A549 (cell line): ENCODE data around the gene IGFL2. TPM values are rescaled to one million over a fixed set of nuclear protein-coding genes. Genes with fewer than 3 reads are reported as not detected.
A peak's percentile ranks its signal among the peaks of the same experiment; 100 is the strongest.
"Not testable (repeated sequence)": the region's sequence is repeated elsewhere in the genome, so short reads cannot be mapped to it uniquely, and the experiment has no call there.

Experiments used
- ATAC-seq, 2 experiments: fragments of 200-7000 bp in 1 of 2; fragments of >200 bp in 1 of 2; cut with Nextera tagmentation in 1 of 2; cut with Tn5 transposase in 1 of 2; 3 replicates each; pipeline versions ENCODE4 v1.8.0 to v1.9.1; 2018 to 2020; ENCODE audit warnings: mild to moderate bottlenecking in 1 of 2, moderate library complexity in 1 of 2
- CTCF ChIA-PET: fragments of 300-600 bp; sonication (Branson Sonifier 250); formaldehyde crosslinking; extraction: SDS; loops from one replicate; lab custom pipeline; 2021; ENCODE audit warnings: antibody characterized with exemption, inconsistent platforms; lab: Yijun Ruan, JAX
- POLR2A ChIA-PET: fragments of 350-600 bp; formaldehyde crosslinking; extraction: SDS; loops from one replicate; lab custom pipeline; 2021; ENCODE audit warnings: antibody characterized with exemption, inconsistent platforms; lab: Yijun Ruan, JAX
- DNase-seq, 2 experiments: peaks; one replicate each; pipeline versions ENCODE4 v3.0.0 to v3.0.0-alpha.2; 2011 to 2016; ENCODE audit warnings: low read depth in 1 of 2, low spot score in 1 of 2
- FAIRE-seq: peaks from 2 replicates; lab custom pipeline; 2011; peaks lifted over from hg19 to GRCh38; lab: Jason Lieb, UNC
- H3K27ac ChIP-seq, 2 experiments: fragments of >200 bp; sonication (Bioruptor Twin); formaldehyde crosslinking; 3 replicates each; pipeline ENCODE4 v1.5.1; 2016 to 2017
- H3K4me1 ChIP-seq: fragments of >200 bp; sonication (Bioruptor Twin); formaldehyde crosslinking; 3 replicates; pipeline ENCODE4 v1.6.1; 2016
- H3K4me2 ChIP-seq: fragments of >200 bp; sonication (Bioruptor Twin); formaldehyde crosslinking; 3 replicates; pipeline ENCODE4 v1.6.1; 2016
- H3K4me3 ChIP-seq: fragments of >200 bp; sonication (Bioruptor Twin); formaldehyde crosslinking; 3 replicates; pipeline ENCODE4 v1.5.1; 2016
- H3K9me3 ChIP-seq: fragments of >200 bp; sonication (Bioruptor Twin); formaldehyde crosslinking; 3 replicates; pipeline ENCODE4 v1.6.1; 2016
- CBX8 ChIP-seq: fragments of 200-600 bp; sonication (generic); IDR thresholded peaks from 2 replicates; pipeline ENCODE4 v1.6.1; 2016
- CEBPB ChIP-seq, 2 experiments: fragments of >200 bp in 1 of 2; sonication (Bioruptor Twin) in 1 of 2; formaldehyde crosslinking in 1 of 2; IDR thresholded peaks; 2 replicates each; pipeline ENCODE4 v1.6.1; 2012 to 2016
- EHF ChIP-seq: fragments of 250-450 bp; sonication (Bioruptor Pico); IDR thresholded peaks from 2 replicates; pipeline ENCODE4 v1.5.0; 2020; ENCODE audit warnings: mild to moderate bottlenecking
- EHMT2 ChIP-seq: fragments of 200-600 bp; sonication (generic); IDR thresholded peaks from 2 replicates; pipeline ENCODE4 v1.6.1; 2016; ENCODE audit warnings: antibody characterized with exemption, low read depth, mild to moderate bottlenecking, moderate library complexity
- EP300 ChIP-seq, 2 experiments: fragments of >200 bp; sonication (Bioruptor Twin); formaldehyde crosslinking; IDR thresholded peaks; 2 replicates in 1 of 2; 3 replicates in 1 of 2; pipeline ENCODE4 v1.6.1; 2016 to 2017
- FOSB ChIP-seq: fragments of 250-450 bp; sonication (Bioruptor Pico); IDR thresholded peaks from 2 replicates; pipeline ENCODE4 v1.5.0; 2020; ENCODE audit warnings: mild to moderate bottlenecking, moderate library complexity
- HOXB5 ChIP-seq: fragments of 250-450 bp; sonication (Bioruptor Pico); IDR thresholded peaks from 2 replicates; pipeline ENCODE4 v1.5.0; 2020; ENCODE audit warnings: mild to moderate bottlenecking, moderate library complexity
- JUN ChIP-seq, 2 experiments: fragments of >200 bp; sonication (Bioruptor Twin); formaldehyde crosslinking; IDR thresholded peaks; 2 replicates in 1 of 2; 3 replicates in 1 of 2; pipeline ENCODE4 v1.6.1; 2016 to 2017
- JUNB ChIP-seq: fragments of >200 bp; sonication (Bioruptor Twin); formaldehyde crosslinking; IDR thresholded peaks from 2 replicates; pipeline ENCODE4 v1.6.1; 2016
- KDM1A ChIP-seq: fragments of 200-600 bp; sonication (generic); IDR thresholded peaks from 2 replicates; pipeline ENCODE4 v1.6.1; 2016; ENCODE audit warnings: low read depth, mild to moderate bottlenecking
- KDM5A ChIP-seq: fragments of 200-600 bp; sonication (generic); IDR thresholded peaks from 2 replicates; pipeline ENCODE4 v1.6.1; 2016; ENCODE audit warnings: antibody characterized with exemption, mild to moderate bottlenecking
- MYC ChIP-seq: IDR thresholded peaks from 2 replicates; pipeline ENCODE4 v1.6.1; 2012; ENCODE audit warnings: mild to moderate bottlenecking, inconsistent platforms, low read length, improper control_type of control experiment, borderline replicate concordance
- PHF8 ChIP-seq: fragments of 200-600 bp; sonication (generic); IDR thresholded peaks from 2 replicates; pipeline ENCODE4 v1.6.1; 2016; ENCODE audit warnings: low read depth, mild to moderate bottlenecking, antibody characterized with exemption, moderate library complexity, borderline replicate concordance
- RARB ChIP-seq: fragments of 250-450 bp; sonication (Bioruptor Pico); IDR thresholded peaks from 2 replicates; pipeline ENCODE4 v1.8.0; 2021; ENCODE audit warnings: mild to moderate bottlenecking, moderate library complexity
- RCOR1 ChIP-seq: fragments of 150-350 bp; IDR thresholded peaks from 2 replicates; pipeline ENCODE4 v1.6.1; 2014; ENCODE audit warnings: antibody characterized with exemption, low read length, low read depth
- ZC3H11A ChIP-seq: fragments of 450-650 bp; IDR thresholded peaks from 2 replicates; pipeline ENCODE4 v1.6.1; 2014; ENCODE audit warnings: antibody characterized with exemption, mild to moderate bottlenecking
- ZSCAN20 ChIP-seq: fragments of 250-450 bp; sonication (Bioruptor Pico); IDR thresholded peaks from 2 replicates; pipeline ENCODE4 v1.8.0; 2022; ENCODE audit warnings: mild to moderate bottlenecking, moderate library complexity
- WGBS: methylation state at CpG from one replicate; pipeline ENCODE4 v1.1.6; 2017; ENCODE audit errors: missing lambda C conversion rate; 5-methylcytosine and 5-hydroxymethylcytosine counted together
- polyA plus RNA-seq, 4 experiments: library from polyadenylated mRNA; depleted of rRNA in 3 of 4; stranded (reverse); fragments of >200 nt; fragmentation: RNase III in 1 of 4; extraction: RNeasy Plus Mini Kit Qiagen cat#74134 plus additional on column Dnase treatment in 1 of 4; gene quantifications; 2 replicates in 3 of 4; 3 replicates in 1 of 4; pipeline ENCODE4 v1.2.3, GENCODE V29; 2011 to 2017
- TF ChIP-seq, protein P1 (sequence below): IDR thresholded peaks from 2 replicates; pipeline ENCODE4 v1.6.1; 2012
- TF ChIP-seq, protein P2 (sequence below): fragments of >200 bp; sonication (Bioruptor Twin); formaldehyde crosslinking; IDR thresholded peaks from 3 replicates; pipeline ENCODE4 v1.6.1; 2016
- TF ChIP-seq, protein P3 (sequence below): fragments of 450-650 bp; IDR thresholded peaks from 2 replicates; pipeline ENCODE4 v1.6.1; 2014; ENCODE audit warnings: antibody characterized with exemption

Gene IGFL2
- polyA plus RNA-seq, 2 of the 4 experiments (the other 2 are of a cell fraction) = 0.78 to 1.1 TPM

DNA sequence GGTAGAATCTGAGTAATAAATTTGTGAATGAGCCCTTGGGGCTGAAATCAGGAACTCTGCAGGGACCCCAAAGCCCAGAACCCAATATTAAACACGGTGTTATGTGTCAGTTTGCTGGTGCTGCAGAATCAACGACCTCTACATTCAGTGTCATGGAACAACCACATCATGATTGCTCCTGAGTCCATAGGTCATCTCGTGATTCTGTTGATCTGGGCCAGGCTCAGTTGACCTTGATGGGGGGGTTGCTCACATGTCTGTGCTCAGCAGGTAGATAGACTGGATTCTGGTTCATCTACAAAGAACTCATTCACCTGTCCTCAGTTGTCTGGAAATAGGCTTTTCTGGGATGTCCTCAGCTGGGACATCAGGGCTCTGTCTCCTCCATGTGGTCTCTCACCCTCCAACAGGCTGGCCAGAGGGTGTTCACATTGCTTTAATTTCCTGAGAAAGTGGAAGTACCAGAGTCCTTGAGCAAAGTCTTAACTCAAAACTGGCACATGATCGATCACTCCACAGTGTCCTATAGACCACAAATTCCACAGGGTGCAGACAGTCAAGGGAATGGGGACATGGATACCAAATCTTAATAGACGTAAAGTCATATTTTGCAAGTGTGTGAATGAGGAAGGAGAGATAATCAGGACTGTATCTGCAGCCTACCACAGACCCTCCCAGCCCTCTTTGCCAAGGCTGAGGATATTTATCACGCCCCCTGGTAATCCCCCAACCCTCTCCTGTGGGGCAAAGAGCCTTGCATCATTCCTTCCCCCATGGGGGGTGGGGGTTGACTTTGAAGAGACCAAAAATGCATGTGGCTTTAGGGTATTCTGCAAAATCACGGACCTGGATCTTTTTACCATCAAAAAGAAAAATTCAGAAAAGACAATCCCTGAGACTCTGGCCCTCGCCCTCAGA, 42.2 kb downstream of the IGFL2 start:
- Histone ChIP-seq H3K4me3 (no peak overlapping the region), H3K27ac (peak overlapping the region; percentile 60 to 64; a peak in 5 of 6 replicates), H3K4me1 (peaks cover 71% of the 10 kb centered on the region)
- 0 out of 6 replicates have a peak, but pooled peaks of 1 of the 2 experiments have one; percentile 0 for ATAC-seq
- POLR2A ChIA-PET = interaction anchor here (1.0 kb wide), 1 partner anchor 107 kb away, joined by 3 read pairs; no protein-coding TSS in a partner anchor
- WGBS = 62% methylated on average over 8 of the region's 8 CpGs
- TF ChIP-seq JUNB = no peak
- 0 out of 5 replicates have a peak, but pooled peaks of 1 of the 2 experiments have one; percentile 4 for TF ChIP-seq EP300 (IDR thresholded peaks at IDR 0.05)
- TF ChIP-seq, all 56 proteins: peak for 1
- Histone ChIP-seq H3K9me3 (no peaks in the 10 kb centered on the region), H3K4me2 (no peak overlapping the region)
- CTCF ChIA-PET = interaction anchor here (0.6 to 14.6 kb wide), 50 partner anchors 10 to 324 kb away, joined by 3 to 390 read pairs (median 5); partner anchors contain the start of genes IGFL2 and IGFL3
- DNase-seq (no peak), FAIRE-seq (peak; percentile 13)

DNA sequence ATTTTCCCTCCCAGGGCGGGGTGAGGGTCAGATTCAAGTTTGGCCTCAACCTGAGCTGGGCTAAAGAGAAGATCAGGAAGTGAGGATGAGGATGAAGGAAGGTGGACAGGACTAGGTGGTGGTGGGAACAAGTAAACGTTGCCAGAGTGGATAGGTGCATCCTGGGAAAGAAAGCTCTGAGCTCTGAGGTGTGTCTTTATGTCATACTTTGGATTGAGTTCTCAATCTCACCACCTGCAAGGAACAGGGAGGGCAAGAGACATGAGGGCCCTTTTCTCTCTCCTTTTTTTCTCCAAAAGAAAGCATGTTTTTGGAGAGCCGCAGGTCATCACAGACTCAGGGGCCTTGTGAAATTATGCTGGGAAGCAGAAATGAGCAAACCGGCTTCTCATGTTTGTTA, 43.3 kb downstream of the IGFL2 start:
- POLR2A ChIA-PET = no interaction called here
- DNase-seq (no peak), FAIRE-seq (no peak), ATAC-seq (no peak)
- Histone ChIP-seq H3K9me3 (no peaks in the 10 kb centered on the region), H3K4me2 (peak overlapping the region; percentile 74; the same call in 1 of the 3 replicates), H3K4me1 (peaks cover 79% of the 10 kb centered on the region), H3K27ac (peak overlapping the region; percentile 60 to 64), H3K4me3 (no peak overlapping the region)
- CTCF ChIA-PET = interaction anchor here (0.6 to 14.6 kb wide), 14 partner anchors 9 to 422 kb away, joined by 3 to 390 read pairs (median 4); partner anchors contain the start of genes IGFL3 and SIX5
- 75% methylated on average over 4 of the region's 4 CpGs for WGBS
- peak; percentile 51; the same call in 1 of the 2 replicates for TF ChIP-seq EHF
- TF ChIP-seq EHMT2 = no peak
- TF ChIP-seq PHF8 = no peak
- no peak for TF ChIP-seq HOXB5

DNA sequence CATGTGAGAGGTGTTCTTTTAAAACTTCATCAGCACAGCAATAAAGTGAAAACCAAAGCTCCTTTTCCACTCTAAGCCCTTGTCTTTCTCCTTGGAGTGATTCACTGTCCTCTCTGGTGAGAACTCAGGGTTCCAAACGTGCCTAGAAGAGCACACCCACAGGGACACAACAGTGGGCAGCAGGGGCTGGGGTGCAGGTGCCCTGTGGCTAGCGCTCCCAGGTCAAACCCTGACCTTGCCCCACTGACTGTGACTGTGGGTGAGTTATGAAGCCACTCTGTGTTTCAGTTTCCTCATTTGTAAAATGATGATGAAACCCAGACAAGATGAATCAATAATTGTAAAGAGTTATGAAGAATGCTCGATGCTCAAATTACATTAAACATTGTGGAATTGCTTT, 43.9 kb downstream of the IGFL2 start:
- POLR2A ChIA-PET = no interaction called here
- TF ChIP-seq ZC3H11A (no peak), CEBPB (IDR thresholded peaks at IDR 0.05) (peak in 1 of 2 experiments; percentile 39; a peak in 1 of 4 replicates)
- FAIRE-seq (peak; percentile 36), DNase-seq (no peak), ATAC-seq (no peak)
- peak overlapping the region; percentile 74; the same call in 2 of the 3 replicates for H3K4me2 ChIP-seq
- WGBS = 49% methylated on average over 3 of the region's 3 CpGs
- H3K4me3 ChIP-seq = no peak overlapping the region
- peak overlapping the region; percentile 64 to 83 for H3K27ac ChIP-seq
- H3K4me1 ChIP-seq = peaks cover 85% of the 10 kb centered on the region
- CTCF ChIA-PET = interaction anchor here (0.6 to 14.6 kb wide), 12 partner anchors 9 to 422 kb away, joined by 3 to 390 read pairs (median 4); partner anchors contain the start of gene SIX5
- no peaks in the 10 kb centered on the region for H3K9me3 ChIP-seq

DNA sequence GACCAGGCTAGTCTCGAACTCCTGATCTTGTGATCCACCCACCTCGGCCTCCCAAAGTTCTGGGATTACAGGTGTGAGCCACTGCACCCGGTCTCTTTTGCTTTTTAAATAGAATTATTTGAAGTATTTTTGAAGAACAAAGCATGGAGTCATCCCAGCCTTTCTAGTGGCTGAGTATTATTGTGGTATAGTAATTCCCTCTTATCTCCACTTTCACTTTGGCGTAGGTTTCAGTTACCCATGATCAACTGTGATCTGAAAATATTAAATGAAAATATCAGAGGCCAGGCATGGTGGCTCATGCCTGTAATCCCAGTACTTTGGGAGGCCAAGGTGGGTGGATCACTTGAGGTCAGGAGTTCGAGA, 44.6 kb downstream of the IGFL2 start:
- Histone ChIP-seq H3K27ac (peak overlapping the region; percentile 64 to 83), H3K4me2 (peak overlapping the region; percentile 74), H3K4me1 (peaks cover 92% of the 10 kb centered on the region)
- ATAC-seq, FAIRE-seq, DNase-seq, H3K9me3 ChIP-seq, H3K4me3 ChIP-seq: not testable (repeated sequence)
- ChIA-PET POLR2A (interaction anchor here (1.6 kb wide), 1 partner anchor 11 kb away, joined by 4 read pairs; no protein-coding TSS in a partner anchor), CTCF (interaction anchor here (0.6 to 14.6 kb wide), 8 partner anchors 15 to 583 kb away, joined by 3 to 390 read pairs (median 37); no protein-coding TSS in a partner anchor)
- whole genome bisulfite sequencing = 75% methylated on average over 5 of the region's 5 CpGs
- TF ChIP-seq ZC3H11A = peak; percentile 2; the same call in 1 of the 2 replicates

DNA sequence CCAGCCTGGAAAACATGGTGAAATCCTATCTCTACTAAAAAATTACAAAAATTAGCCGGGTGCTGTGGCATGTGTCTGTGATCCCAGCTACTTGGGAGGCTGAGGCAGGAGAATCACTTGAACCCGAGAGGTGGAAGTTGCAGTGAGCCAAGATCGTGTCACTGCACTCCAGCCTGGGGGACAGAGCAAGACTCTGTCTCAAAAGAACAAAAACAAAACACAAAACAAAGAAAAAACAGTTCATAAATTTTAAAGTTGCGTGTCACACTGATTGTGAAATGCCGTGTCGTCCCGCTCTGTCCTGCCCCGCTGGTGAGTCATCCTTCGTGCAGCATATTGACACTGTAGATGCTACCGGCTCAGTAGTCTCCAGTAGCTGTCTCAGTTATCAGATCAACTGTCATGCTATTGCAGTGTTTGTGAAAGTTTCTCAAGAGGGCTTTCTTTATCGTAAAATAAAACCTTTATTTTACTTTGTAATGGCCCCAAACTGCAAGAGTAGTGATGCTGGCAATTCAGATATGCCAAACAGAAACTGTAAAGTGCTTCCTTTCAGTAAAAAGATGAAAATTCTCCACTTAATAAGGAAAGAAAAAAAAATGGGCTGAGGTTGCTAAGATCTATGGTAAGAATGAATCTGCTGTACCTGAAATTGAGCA, 45.1 kb downstream of the IGFL2 start:
- Histone ChIP-seq H3K4me3 (no peak overlapping the region), H3K27ac (peak overlapping the region; percentile 64 to 83), H3K9me3 (no peaks in the 10 kb centered on the region), H3K4me2 (peak overlapping the region; percentile 74), H3K4me1 (peaks cover 95% of the 10 kb centered on the region)
- ChIA-PET CTCF (interaction anchor here (0.6 to 14.6 kb wide), 15 partner anchors 9 to 583 kb away, joined by 3 to 390 read pairs (median 5); no protein-coding TSS in a partner anchor), POLR2A (interaction anchor here (0.6 to 1.6 kb wide), 3 partner anchors 11 to 1009 kb away, joined by 4 to 6 read pairs (median 4); no protein-coding TSS in a partner anchor)
- WGBS = 1% methylated on average over 11 of the region's 11 CpGs
- ATAC-seq (peak; percentile 37 to 76; a peak in 4 of 6 replicates), FAIRE-seq (peak; percentile 88), DNase-seq (peak; percentile 84 to 91)
- TF ChIP-seq ZSCAN20 (CRISPR knock-in tag) = no peak
- TF ChIP-seq, protein P1, sequence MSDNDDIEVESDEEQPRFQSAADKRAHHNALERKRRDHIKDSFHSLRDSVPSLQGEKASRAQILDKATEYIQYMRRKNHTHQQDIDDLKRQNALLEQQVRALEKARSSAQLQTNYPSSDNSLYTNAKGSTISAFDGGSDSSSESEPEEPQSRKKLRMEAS = peak; percentile 73
- TF ChIP-seq, protein P2, sequence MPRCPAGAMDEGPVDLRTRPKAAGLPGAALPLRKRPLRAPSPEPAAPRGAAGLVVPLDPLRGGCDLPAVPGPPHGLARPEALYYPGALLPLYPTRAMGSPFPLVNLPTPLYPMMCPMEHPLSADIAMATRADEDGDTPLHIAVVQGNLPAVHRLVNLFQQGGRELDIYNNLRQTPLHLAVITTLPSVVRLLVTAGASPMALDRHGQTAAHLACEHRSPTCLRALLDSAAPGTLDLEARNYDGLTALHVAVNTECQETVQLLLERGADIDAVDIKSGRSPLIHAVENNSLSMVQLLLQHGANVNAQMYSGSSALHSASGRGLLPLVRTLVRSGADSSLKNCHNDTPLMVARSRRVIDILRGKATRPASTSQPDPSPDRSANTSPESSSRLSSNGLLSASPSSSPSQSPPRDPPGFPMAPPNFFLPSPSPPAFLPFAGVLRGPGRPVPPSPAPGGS = 0 out of 3 replicates have a peak, but pooled peaks have one; percentile 39
- TF ChIP-seq FOSB (CRISPR knock-in tag) = no peak
- TF ChIP-seq KDM1A = no peak
- TF ChIP-seq EHMT2 = no peak
- TF ChIP-seq KDM5A = no peak
- TF ChIP-seq, protein P3, sequence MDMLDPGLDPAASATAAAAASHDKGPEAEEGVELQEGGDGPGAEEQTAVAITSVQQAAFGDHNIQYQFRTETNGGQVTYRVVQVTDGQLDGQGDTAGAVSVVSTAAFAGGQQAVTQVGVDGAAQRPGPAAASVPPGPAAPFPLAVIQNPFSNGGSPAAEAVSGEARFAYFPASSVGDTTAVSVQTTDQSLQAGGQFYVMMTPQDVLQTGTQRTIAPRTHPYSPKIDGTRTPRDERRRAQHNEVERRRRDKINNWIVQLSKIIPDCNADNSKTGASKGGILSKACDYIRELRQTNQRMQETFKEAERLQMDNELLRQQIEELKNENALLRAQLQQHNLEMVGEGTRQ = no peak
- TF ChIP-seq EHF = no peak
- no peak for TF ChIP-seq RARB
- TF ChIP-seq MYC = no peak
- TF ChIP-seq CBX8 = no peak
- TF ChIP-seq RCOR1 = no peak
- TF ChIP-seq JUN (IDR thresholded peaks at IDR 0.05) = peak; percentile 71 to 74; a peak in 4 of 5 replicates
- no peak for TF ChIP-seq HOXB5
